ENCODE results near the gene EEPD1.

EEPD1 gene

DNA sequence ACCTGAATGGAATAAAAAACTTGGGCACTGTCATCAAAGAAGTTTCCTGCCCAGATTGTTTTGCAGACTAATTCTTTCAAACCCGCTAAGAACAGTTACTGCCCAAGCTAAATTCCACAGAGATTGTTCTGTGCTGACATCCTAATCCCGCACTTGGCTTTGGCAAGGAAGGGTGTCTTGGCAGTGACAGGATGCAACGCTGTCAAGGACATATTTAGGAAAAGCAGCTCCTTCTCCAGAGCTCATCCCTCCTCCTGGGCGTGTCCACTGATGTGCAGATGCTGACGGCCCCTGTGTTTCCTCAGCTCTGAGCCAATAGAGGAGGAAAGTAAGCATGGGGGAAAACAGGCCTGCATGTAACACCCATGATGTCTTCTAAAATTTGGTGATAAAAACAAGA, 74.2 kb downstream of the EEPD1 start:
- TF ChIP-seq, protein P1, sequence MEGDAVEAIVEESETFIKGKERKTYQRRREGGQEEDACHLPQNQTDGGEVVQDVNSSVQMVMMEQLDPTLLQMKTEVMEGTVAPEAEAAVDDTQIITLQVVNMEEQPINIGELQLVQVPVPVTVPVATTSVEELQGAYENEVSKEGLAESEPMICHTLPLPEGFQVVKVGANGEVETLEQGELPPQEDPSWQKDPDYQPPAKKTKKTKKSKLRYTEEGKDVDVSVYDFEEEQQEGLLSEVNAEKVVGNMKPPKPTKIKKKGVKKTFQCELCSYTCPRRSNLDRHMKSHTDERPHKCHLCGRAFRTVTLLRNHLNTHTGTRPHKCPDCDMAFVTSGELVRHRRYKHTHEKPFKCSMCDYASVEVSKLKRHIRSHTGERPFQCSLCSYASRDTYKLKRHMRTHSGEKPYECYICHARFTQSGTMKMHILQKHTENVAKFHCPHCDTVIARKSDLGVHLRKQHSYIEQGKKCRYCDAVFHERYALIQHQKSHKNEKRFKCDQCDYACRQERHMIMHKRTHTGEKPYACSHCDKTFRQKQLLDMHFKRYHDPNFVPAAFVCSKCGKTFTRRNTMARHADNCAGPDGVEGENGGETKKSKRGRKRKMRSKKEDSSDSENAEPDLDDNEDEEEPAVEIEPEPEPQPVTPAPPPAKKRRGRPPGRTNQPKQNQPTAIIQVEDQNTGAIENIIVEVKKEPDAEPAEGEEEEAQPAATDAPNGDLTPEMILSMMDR (IDR thresholded peaks at IDR 0.05; ENCODE audit: borderline replicate concordance, extremely low read depth, low read length, poor library complexity, severe bottlenecking), result no peak
- TF ChIP-seq EZH2 (IDR thresholded peaks at IDR 0.05; ENCODE audit: borderline replicate concordance, low read depth, low read length, severe bottlenecking), result no peak
- no peaks in the 10 kb centered on the region for H3K27me3 ChIP-seq (ENCODE audit: insufficient read depth, low read length, poor library complexity)
- no peaks in the 10 kb centered on the region for H3K36me3 ChIP-seq (ENCODE audit: insufficient read depth, low read length)
- H3K4me1 ChIP-seq (ENCODE audit: insufficient read depth, low read length), result no peaks in the 10 kb centered on the region
- ATAC-seq (ENCODE audit: insufficient read depth, low read depth) (no peak), DNase-seq (no peak)
- no peak overlapping the region for H3K4me3 ChIP-seq (ENCODE audit: low read depth in 1 of 2, low read length in 2 of 2)
- H3K9me3 ChIP-seq (ENCODE audit: insufficient read depth, low read length, severe bottlenecking), result no peaks in the 10 kb centered on the region
- H3K79me2 ChIP-seq (ENCODE audit: insufficient read depth, low read length), result no peaks in the 10 kb centered on the region
- H3K4me2 ChIP-seq (ENCODE audit: insufficient read depth, low read length), result no peak overlapping the region
- no peak overlapping the region for H2AFZ ChIP-seq (ENCODE audit: low read depth, low read length)
- H4K20me1 ChIP-seq (ENCODE audit: insufficient read depth, low read length), result no peaks in the 10 kb centered on the region
- no peak overlapping the region for H3K9ac ChIP-seq (ENCODE audit: low read depth, low read length)
- H3K27ac ChIP-seq (ENCODE audit: low read length), result no peak overlapping the region

DNA sequence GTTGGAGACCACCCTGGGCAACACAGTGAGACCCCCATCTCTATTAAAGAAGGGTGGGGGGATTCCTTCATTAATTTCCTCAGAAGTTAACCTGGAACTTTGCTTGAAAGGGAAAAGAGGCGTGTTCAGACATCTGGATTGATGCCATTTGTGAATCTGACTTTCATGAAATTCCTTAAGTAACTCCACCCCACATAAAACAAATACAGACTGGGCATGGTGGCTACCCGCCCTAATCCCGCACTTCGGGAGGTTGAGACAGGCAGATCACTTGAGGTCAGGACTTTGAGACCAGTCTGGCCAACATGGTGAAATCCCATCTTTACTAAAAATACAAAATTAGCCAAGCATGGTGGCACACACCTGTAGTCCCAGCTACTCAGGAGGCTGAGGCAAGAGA, 75.0 kb downstream of the EEPD1 start:
- H4K20me1 ChIP-seq (ENCODE audit: insufficient read depth, low read length), result no peaks in the 10 kb centered on the region
- H3K9me3 ChIP-seq (ENCODE audit: insufficient read depth, low read length, severe bottlenecking), result no peaks in the 10 kb centered on the region
- no peak for ATAC-seq (ENCODE audit: insufficient read depth, low read depth)
- H2AFZ ChIP-seq (ENCODE audit: low read depth, low read length), result no peak overlapping the region
- H3K27ac ChIP-seq (ENCODE audit: low read length), result no peak overlapping the region
- no peak for TF ChIP-seq EZH2 (IDR thresholded peaks at IDR 0.05; ENCODE audit: borderline replicate concordance, low read depth, low read length, severe bottlenecking)
- TF ChIP-seq, protein P1 (IDR thresholded peaks at IDR 0.05; ENCODE audit: borderline replicate concordance, extremely low read depth, low read length, poor library complexity, severe bottlenecking), result no peak
- H3K4me2 ChIP-seq (ENCODE audit: insufficient read depth, low read length), result no peak overlapping the region
- no peak for DNase-seq
- H3K36me3 ChIP-seq (ENCODE audit: insufficient read depth, low read length), result no peaks in the 10 kb centered on the region
- no peaks in the 10 kb centered on the region for H3K27me3 ChIP-seq (ENCODE audit: insufficient read depth, low read length, poor library complexity)
- H3K79me2 ChIP-seq (ENCODE audit: insufficient read depth, low read length), result no peaks in the 10 kb centered on the region
- no peak overlapping the region for H3K9ac ChIP-seq (ENCODE audit: low read depth, low read length)
- H3K4me3 ChIP-seq (ENCODE audit: low read depth in 1 of 2, low read length in 2 of 2), result no peak overlapping the region
- H3K4me1 ChIP-seq (ENCODE audit: insufficient read depth, low read length), result no peaks in the 10 kb centered on the region

DNA sequence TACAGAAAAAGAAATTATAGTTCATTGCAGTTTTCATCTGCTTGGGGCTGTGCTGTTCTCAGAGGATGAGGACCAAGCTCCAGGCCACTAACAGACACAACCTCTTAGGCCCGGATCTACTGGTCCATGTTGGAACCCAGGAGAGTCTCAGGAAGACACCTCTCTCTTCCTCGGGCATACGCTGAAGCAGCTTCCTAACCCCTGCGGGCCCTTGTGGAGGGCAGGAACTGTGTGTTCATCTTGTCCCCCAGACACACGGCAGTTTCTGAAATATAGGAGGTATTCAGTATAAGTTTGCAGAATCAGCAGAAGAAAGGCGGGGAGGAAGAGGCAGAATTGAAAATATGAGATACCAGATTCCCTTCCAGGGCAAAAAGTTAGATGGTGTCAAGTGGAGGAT, 78.4 kb downstream of the EEPD1 start:
- Histone ChIP-seq H3K36me3 (ENCODE audit: insufficient read depth, low read length) (no peaks in the 10 kb centered on the region), H3K9me3 (ENCODE audit: insufficient read depth, low read length, severe bottlenecking) (no peaks in the 10 kb centered on the region), H3K27me3 (ENCODE audit: insufficient read depth, low read length, poor library complexity) (no peaks in the 10 kb centered on the region), H3K4me1 (ENCODE audit: insufficient read depth, low read length) (no peaks in the 10 kb centered on the region), H2AFZ (ENCODE audit: low read depth, low read length) (no peak overlapping the region), H3K4me3 (ENCODE audit: low read depth in 1 of 2, low read length in 2 of 2) (no peak overlapping the region), H4K20me1 (ENCODE audit: insufficient read depth, low read length) (no peaks in the 10 kb centered on the region), H3K27ac (ENCODE audit: low read length) (no peak overlapping the region), H3K79me2 (ENCODE audit: insufficient read depth, low read length) (no peaks in the 10 kb centered on the region), H3K4me2 (ENCODE audit: insufficient read depth, low read length) (no peak overlapping the region), H3K9ac (ENCODE audit: low read depth, low read length) (no peak overlapping the region)
- TF ChIP-seq EZH2 (IDR thresholded peaks at IDR 0.05; ENCODE audit: borderline replicate concordance, low read depth, low read length, severe bottlenecking), result no peak
- ATAC-seq (ENCODE audit: insufficient read depth, low read depth) (no peak), DNase-seq (no peak)

DNA sequence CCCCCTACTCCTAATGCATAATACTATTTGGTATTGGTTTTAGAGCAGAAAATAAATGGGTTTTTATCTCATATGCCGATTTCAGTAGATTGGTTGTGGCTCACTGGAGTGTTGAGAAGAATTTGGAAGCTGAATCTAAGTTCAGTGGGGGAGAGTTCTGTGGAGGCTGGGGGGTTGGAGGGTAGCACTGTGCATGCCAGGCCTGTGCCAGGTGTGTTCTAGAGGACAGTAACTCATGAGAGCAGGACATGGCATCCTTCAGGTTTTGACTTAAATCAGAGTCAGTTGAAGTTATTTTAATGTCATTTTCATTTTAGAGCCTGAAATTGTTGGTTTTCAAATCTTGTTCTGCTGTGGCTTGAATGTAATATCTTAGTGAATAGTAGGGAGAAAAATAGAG, 79.5 kb downstream of the EEPD1 start:
- H3K4me1 ChIP-seq (ENCODE audit: insufficient read depth, low read length), result no peaks in the 10 kb centered on the region
- H3K9ac ChIP-seq (ENCODE audit: low read depth, low read length), result no peak overlapping the region
- ATAC-seq (ENCODE audit: insufficient read depth, low read depth) (no peak), DNase-seq (no peak)
- no peak overlapping the region for H2AFZ ChIP-seq (ENCODE audit: low read depth, low read length)
- no peaks in the 10 kb centered on the region for H4K20me1 ChIP-seq (ENCODE audit: insufficient read depth, low read length)
- H3K36me3 ChIP-seq (ENCODE audit: insufficient read depth, low read length), result no peaks in the 10 kb centered on the region
- TF ChIP-seq EZH2 (IDR thresholded peaks at IDR 0.05; ENCODE audit: borderline replicate concordance, low read depth, low read length, severe bottlenecking), result no peak
- TF ChIP-seq, protein P1 (IDR thresholded peaks at IDR 0.05; ENCODE audit: borderline replicate concordance, extremely low read depth, low read length, poor library complexity, severe bottlenecking), result no peak
- no peaks in the 10 kb centered on the region for H3K9me3 ChIP-seq (ENCODE audit: insufficient read depth, low read length, severe bottlenecking)
- no peaks in the 10 kb centered on the region for H3K79me2 ChIP-seq (ENCODE audit: insufficient read depth, low read length)
- no peak overlapping the region for H3K27ac ChIP-seq (ENCODE audit: low read length)
- H3K4me2 ChIP-seq (ENCODE audit: insufficient read depth, low read length), result no peak overlapping the region
- no peaks in the 10 kb centered on the region for H3K27me3 ChIP-seq (ENCODE audit: insufficient read depth, low read length, poor library complexity)
- no peak overlapping the region for H3K4me3 ChIP-seq (ENCODE audit: low read depth in 1 of 2, low read length in 2 of 2)

All from DND-41 (cell line).